Chondrocyte (in vitro differentiated cells): Measurements from ENCODE around the gene NPLOC4. TPM values are rescaled to one million over a fixed set of nuclear protein-coding genes. Genes with fewer than 3 reads are reported as not detected.
"Not testable (repeated sequence)": the region's sequence is repeated elsewhere in the genome, so short reads cannot be mapped to it uniquely, and the experiment has no call there.

Experiments used
- DNase-seq: peaks from one replicate; pipeline ENCODE4 v3.0.0; 2021; ENCODE audit warnings: mixed read lengths, low spot score
- H3K27ac Mint-ChIP-seq: one replicate; pipeline ENCODE4 v1.8.0; 2021; ENCODE audit warnings: mild to moderate bottlenecking, moderate library complexity, mixed read lengths; ENCODE audit not compliant: unreplicated experiment
- H3K27me3 Mint-ChIP-seq: 2 replicates; pipeline ENCODE4 v1.8.0; 2021; ENCODE audit warnings: low read depth, mixed read lengths
- H3K36me3 Mint-ChIP-seq: 2 replicates; pipeline ENCODE4 v1.8.0; 2021; ENCODE audit warnings: low read depth, mixed read lengths
- H3K4me1 Mint-ChIP-seq: 2 replicates; pipeline ENCODE4 v1.8.0; 2021; ENCODE audit warnings: low read depth, mild to moderate bottlenecking, mixed read lengths
- H3K4me3 Mint-ChIP-seq: one replicate; pipeline ENCODE4 v1.8.0; 2021; ENCODE audit warnings: mild to moderate bottlenecking, moderate library complexity, mixed read lengths; ENCODE audit not compliant: unreplicated experiment
- H3K9me3 Mint-ChIP-seq: 2 replicates; pipeline ENCODE4 v1.8.0; 2021; ENCODE audit warnings: low read depth, mixed read lengths
- total RNA-seq: library from RNA; stranded (reverse); gene quantifications from 3 replicates; pipeline ENCODE4 v1.2.1, GENCODE V29; 2021
- TF ChIP-seq, protein P1 (sequence below): fragments of 200-600 bp; sonication (generic); IDR thresholded peaks from 2 replicates; pipeline ENCODE4 v1.5.0; 2021; ENCODE audit warnings: antibody characterized with exemption, mild to moderate bottlenecking, moderate library complexity

The NPLOC4 gene
- total RNA-seq, 1 donor from 2014 or later: 110 TPM

- H3K27me3 Mint-ChIP-seq: no peaks in the 10 kb centered on the region
- H3K27ac Mint-ChIP-seq: no peak overlapping the region
- peaks cover 38% of the 10 kb centered on the region for H3K36me3 Mint-ChIP-seq
- peaks cover 7% of the 10 kb centered on the region for H3K4me1 Mint-ChIP-seq
- no peaks in the 10 kb centered on the region for H3K9me3 Mint-ChIP-seq
- no peak for DNase-seq
- TF ChIP-seq, protein P1, sequence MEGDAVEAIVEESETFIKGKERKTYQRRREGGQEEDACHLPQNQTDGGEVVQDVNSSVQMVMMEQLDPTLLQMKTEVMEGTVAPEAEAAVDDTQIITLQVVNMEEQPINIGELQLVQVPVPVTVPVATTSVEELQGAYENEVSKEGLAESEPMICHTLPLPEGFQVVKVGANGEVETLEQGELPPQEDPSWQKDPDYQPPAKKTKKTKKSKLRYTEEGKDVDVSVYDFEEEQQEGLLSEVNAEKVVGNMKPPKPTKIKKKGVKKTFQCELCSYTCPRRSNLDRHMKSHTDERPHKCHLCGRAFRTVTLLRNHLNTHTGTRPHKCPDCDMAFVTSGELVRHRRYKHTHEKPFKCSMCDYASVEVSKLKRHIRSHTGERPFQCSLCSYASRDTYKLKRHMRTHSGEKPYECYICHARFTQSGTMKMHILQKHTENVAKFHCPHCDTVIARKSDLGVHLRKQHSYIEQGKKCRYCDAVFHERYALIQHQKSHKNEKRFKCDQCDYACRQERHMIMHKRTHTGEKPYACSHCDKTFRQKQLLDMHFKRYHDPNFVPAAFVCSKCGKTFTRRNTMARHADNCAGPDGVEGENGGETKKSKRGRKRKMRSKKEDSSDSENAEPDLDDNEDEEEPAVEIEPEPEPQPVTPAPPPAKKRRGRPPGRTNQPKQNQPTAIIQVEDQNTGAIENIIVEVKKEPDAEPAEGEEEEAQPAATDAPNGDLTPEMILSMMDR: no peak
- H3K4me3 Mint-ChIP-seq: no peak overlapping the region
Observed at GRCh38 chr17:81591971-81592370, 44.9 kb downstream of the NPLOC4 start.

DNA sequence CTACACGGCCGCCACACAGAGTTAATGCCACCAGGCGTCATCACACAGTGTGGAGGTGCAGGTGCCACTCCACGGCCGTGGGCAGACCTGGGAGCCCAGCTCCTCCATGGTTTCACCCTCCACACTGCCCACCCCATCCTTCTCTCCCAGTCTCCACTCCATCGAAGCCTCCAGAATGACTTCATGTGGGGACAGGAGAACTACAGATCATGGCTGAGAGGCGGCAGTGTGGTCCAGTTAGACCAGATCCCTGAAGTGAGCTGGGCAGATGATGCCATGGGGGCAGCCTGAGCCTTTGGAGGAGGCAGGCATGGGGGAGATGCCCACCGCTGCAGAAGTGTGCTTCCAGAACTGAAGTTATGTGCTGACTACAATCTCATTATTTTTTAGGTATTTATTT is 46.8 kb downstream of the NPLOC4 start:
- Mint-ChIP-seq H3K36me3 (peaks cover 47% of the 10 kb centered on the region), H3K4me1 (peaks cover 10% of the 10 kb centered on the region), H3K4me3 (no peak overlapping the region), H3K9me3 (no peaks in the 10 kb centered on the region), H3K27ac (no peak overlapping the region), H3K27me3 (no peaks in the 10 kb centered on the region)
- DNase-seq: no peak
- TF ChIP-seq, protein P1: no peak

DNA sequence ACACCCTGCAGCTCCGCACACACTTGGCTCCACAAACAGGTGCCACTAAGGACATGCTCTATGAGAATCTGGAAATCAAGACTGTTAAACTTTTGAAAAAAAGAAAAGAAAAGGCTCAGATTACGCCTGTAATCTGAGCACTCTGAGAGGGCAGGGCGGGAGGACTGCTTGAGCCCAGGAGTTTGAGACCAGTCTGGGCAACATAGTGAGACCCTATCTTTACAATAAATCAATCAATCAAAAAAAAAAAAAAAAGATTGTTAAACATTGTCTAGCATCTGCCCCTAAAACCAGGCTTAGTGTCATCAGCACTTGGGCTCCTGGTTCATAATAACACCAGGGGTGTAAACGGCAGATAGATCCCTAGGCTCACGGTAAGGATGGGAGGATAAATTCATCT is 47.3 kb downstream of the NPLOC4 start:
- H3K4me1 Mint-ChIP-seq: peaks cover 14% of the 10 kb centered on the region
- H3K9me3 Mint-ChIP-seq: no peaks in the 10 kb centered on the region
- peak overlapping the region; percentile 17 for H3K27ac Mint-ChIP-seq
- H3K27me3 Mint-ChIP-seq: no peaks in the 10 kb centered on the region
- TF ChIP-seq, protein P1: no peak
- DNase-seq: no peak
- peaks cover 47% of the 10 kb centered on the region for H3K36me3 Mint-ChIP-seq
- H3K4me3 Mint-ChIP-seq: no peak overlapping the region

DNA sequence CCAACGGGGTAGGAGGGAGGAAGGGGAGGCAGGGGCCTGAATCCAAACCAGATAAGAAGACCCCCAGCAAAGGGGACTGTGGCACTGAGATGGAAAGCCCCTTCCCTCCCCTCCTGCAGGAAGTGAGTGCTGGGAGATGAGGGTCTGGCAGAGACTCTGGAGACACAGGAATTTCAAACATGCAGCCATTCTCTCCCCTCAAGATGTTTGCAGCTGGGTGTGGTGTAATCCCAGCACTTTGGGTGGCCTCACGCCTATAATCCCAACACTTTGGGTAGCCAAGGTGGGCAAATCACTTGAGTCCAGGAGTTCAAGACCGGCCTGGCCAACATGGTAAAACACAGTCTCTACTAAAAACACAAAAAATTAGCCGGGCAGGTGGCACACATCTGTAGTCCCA is 50.8 kb downstream of the NPLOC4 start:
- peaks cover 45% of the 10 kb centered on the region for H3K4me1 Mint-ChIP-seq
- no peak for DNase-seq
- H3K27ac Mint-ChIP-seq: no peak overlapping the region
- no peaks in the 10 kb centered on the region for H3K27me3 Mint-ChIP-seq
- no peak overlapping the region for H3K4me3 Mint-ChIP-seq
- peaks cover 33% of the 10 kb centered on the region for H3K36me3 Mint-ChIP-seq
- no peaks in the 10 kb centered on the region for H3K9me3 Mint-ChIP-seq
- TF ChIP-seq, protein P1: no peak

- not testable (repeated sequence) for H3K9me3 Mint-ChIP-seq, DNase-seq, H3K27me3 Mint-ChIP-seq, H3K4me3 Mint-ChIP-seq
- H3K27ac Mint-ChIP-seq: peak overlapping the region; percentile 79
- peaks cover 56% of the 10 kb centered on the region for H3K4me1 Mint-ChIP-seq
- peaks cover 38% of the 10 kb centered on the region for H3K36me3 Mint-ChIP-seq
Observed at GRCh38 chr17:81584771-81585170, 52.1 kb downstream of the NPLOC4 start.

- Mint-ChIP-seq H3K27ac (peak overlapping the region; percentile 79), H3K27me3 (no peaks in the 10 kb centered on the region), H3K9me3 (no peaks in the 10 kb centered on the region), H3K36me3 (peaks cover 38% of the 10 kb centered on the region), H3K4me3 (no peak overlapping the region), H3K4me1 (peaks cover 62% of the 10 kb centered on the region)
- no peak for DNase-seq
- TF ChIP-seq, protein P1: no peak
Observed at GRCh38 chr17:81583589-81584342, 53.1 kb downstream of the NPLOC4 start.
